ENCODE data around the gene JAZF1. TPM values are rescaled to one million over a fixed set of nuclear protein-coding genes. Genes with fewer than 3 reads are reported as not detected.

Gene JAZF1
- total RNA-seq, 1 donor from 2014 or later = 6.4 TPM

- Mint-ChIP-seq H3K4me1 (ENCODE audit: low read depth) (no peaks in the 10 kb centered on the region), H3K4me3 (ENCODE audit: low read depth) (no peak overlapping the region), H3K36me3 (ENCODE audit: insufficient read depth) (no peaks in the 10 kb centered on the region), H3K9me3 (ENCODE audit: low read depth) (no peaks in the 10 kb centered on the region), H3K27me3 (no peaks in the 10 kb centered on the region), H3K27ac (no peak overlapping the region)
- no peak for DNase-seq (ENCODE audit: low spot score, unreplicated experiment)
- TF ChIP-seq CTCF (IDR thresholded peaks at IDR 0.05; ENCODE audit: unreplicated experiment) = no peak
Observed at GRCh38 chr7:28003408-28003807, 177.2 kb downstream of the JAZF1 start.

- DNase-seq (ENCODE audit: low spot score, unreplicated experiment) = no peak
- Mint-ChIP-seq H3K4me3 (ENCODE audit: low read depth) (no peak overlapping the region), H3K4me1 (ENCODE audit: low read depth) (no peaks in the 10 kb centered on the region), H3K36me3 (ENCODE audit: insufficient read depth) (no peaks in the 10 kb centered on the region), H3K27ac (no peak overlapping the region), H3K27me3 (no peaks in the 10 kb centered on the region), H3K9me3 (ENCODE audit: low read depth) (no peaks in the 10 kb centered on the region)
- TF ChIP-seq CTCF (IDR thresholded peaks at IDR 0.05; ENCODE audit: unreplicated experiment) = no peak
Observed at GRCh38 chr7:28002638-28003037, 178.0 kb downstream of the JAZF1 start.

DNA sequence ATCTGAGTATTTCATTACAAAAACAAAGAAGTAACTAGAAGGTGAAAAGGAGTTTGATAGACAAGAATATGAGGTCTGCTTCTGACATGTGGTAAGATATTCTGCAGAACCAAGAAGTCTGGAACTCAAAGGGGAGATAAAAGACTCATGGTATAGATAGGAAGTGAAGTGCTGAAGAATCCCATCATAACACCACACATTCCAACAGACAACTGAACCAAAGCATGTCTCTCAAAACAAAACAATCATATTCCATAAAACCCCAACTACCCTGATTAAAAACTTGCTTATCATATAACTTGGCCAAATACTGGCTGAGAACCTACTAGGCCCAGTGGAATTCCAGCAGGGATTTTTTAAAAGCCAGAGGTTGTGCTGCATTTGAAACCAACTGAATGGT, 178.7 kb downstream of the JAZF1 start:
- H3K9me3 Mint-ChIP-seq (ENCODE audit: low read depth) = no peaks in the 10 kb centered on the region
- H3K36me3 Mint-ChIP-seq (ENCODE audit: insufficient read depth) = no peaks in the 10 kb centered on the region
- H3K27ac Mint-ChIP-seq = no peak overlapping the region
- no peak overlapping the region for H3K4me3 Mint-ChIP-seq (ENCODE audit: low read depth)
- H3K4me1 Mint-ChIP-seq (ENCODE audit: low read depth) = no peaks in the 10 kb centered on the region
- TF ChIP-seq CTCF (IDR thresholded peaks at IDR 0.05; ENCODE audit: unreplicated experiment) = no peak
- no peak for DNase-seq (ENCODE audit: low spot score, unreplicated experiment)
- H3K27me3 Mint-ChIP-seq = no peaks in the 10 kb centered on the region

DNA sequence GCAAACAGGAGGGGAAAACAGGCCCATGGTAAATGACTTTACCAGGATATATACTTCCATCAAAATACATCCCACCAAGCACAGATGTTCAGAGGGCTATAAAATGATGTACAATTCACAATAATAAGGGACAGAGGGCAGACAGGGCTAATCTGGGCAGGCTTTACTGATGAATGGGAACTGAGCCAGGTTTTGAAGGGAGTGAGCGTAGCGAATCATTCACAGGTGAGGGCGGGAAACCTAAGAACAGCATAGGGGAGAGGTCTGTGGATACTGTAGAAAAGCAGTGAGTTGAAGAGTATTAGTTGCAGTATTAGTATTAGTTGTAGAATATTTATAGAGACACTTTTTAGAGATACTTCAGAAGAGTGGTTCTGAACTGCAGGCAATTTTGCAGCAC, 180.8 kb downstream of the JAZF1 start:
- H3K4me3 Mint-ChIP-seq (ENCODE audit: low read depth) = no peak overlapping the region
- no peaks in the 10 kb centered on the region for H3K27me3 Mint-ChIP-seq
- no peak for DNase-seq (ENCODE audit: low spot score, unreplicated experiment)
- no peaks in the 10 kb centered on the region for H3K36me3 Mint-ChIP-seq (ENCODE audit: insufficient read depth)
- H3K27ac Mint-ChIP-seq = no peak overlapping the region
- no peak for TF ChIP-seq CTCF (IDR thresholded peaks at IDR 0.05; ENCODE audit: unreplicated experiment)
- no peaks in the 10 kb centered on the region for H3K9me3 Mint-ChIP-seq (ENCODE audit: low read depth)
- H3K4me1 Mint-ChIP-seq (ENCODE audit: low read depth) = no peaks in the 10 kb centered on the region

- no peak for TF ChIP-seq CTCF (IDR thresholded peaks at IDR 0.05; ENCODE audit: unreplicated experiment)
- no peaks in the 10 kb centered on the region for H3K27me3 Mint-ChIP-seq
- H3K36me3 Mint-ChIP-seq (ENCODE audit: insufficient read depth) = no peaks in the 10 kb centered on the region
- H3K4me3 Mint-ChIP-seq (ENCODE audit: low read depth) = no peak overlapping the region
- no peaks in the 10 kb centered on the region for H3K4me1 Mint-ChIP-seq (ENCODE audit: low read depth)
- no peak for DNase-seq (ENCODE audit: low spot score, unreplicated experiment)
- H3K27ac Mint-ChIP-seq = no peak overlapping the region
- no peaks in the 10 kb centered on the region for H3K9me3 Mint-ChIP-seq (ENCODE audit: low read depth)
Observed at GRCh38 chr7:27998382-27998781, 182.2 kb downstream of the JAZF1 start.

Measured in progenitor cell of endocrine pancreas (in vitro differentiated cells).